GM12878 (cell line): ENCODE data around the gene TMEM94. TPM values are rescaled to one million over a fixed set of nuclear protein-coding genes. Genes with fewer than 3 reads are reported as not detected.

Experiments
- ASH2L ChIP-seq: fragments of 300-600, 200-600 bp; sonication (generic); IDR thresholded peaks from 2 replicates; pipeline ENCODE4 v1.6.1; 2017; ENCODE audit warnings: low read depth, mild to moderate bottlenecking, borderline replicate concordance
- MEF2B ChIP-seq: fragments of 450-650 bp; IDR thresholded peaks from 2 replicates; pipeline ENCODE4 v1.6.1; 2018; ENCODE audit warnings: mild to moderate bottlenecking, moderate library complexity; ENCODE audit not compliant: partially characterized antibody, poor library complexity, severe bottlenecking
- MTA2 ChIP-seq: fragments of 450-650 bp; IDR thresholded peaks from 2 replicates; pipeline ENCODE4 v1.6.1; 2016; ENCODE audit warnings: low read depth, mild to moderate bottlenecking, moderate library complexity
- NRF1 ChIP-seq: conservative IDR thresholded peaks from 2 replicates; pipeline ENCODE4 v1.6.1; 2011; ENCODE audit warnings: mild to moderate bottlenecking, low read depth, low read length, improper control_type of control experiment
- STAT3 ChIP-seq: IDR thresholded peaks from 2 replicates; pipeline ENCODE4 v1.6.1; 2011; ENCODE audit warnings: low read depth, low read length, improper control_type of control experiment
- YY1 ChIP-seq: IDR thresholded peaks from 2 replicates; pipeline ENCODE4 v1.6.1; 2011; ENCODE audit warnings: low read depth, mild to moderate bottlenecking, low read length
- ZBED1 ChIP-seq: IDR thresholded peaks from 2 replicates; pipeline ENCODE4 v1.6.1; 2016; ENCODE audit warnings: borderline replicate concordance
- polyA plus RNA-seq, 11 experiments: library from polyadenylated mRNA; depleted of rRNA in 4 of 11; unstranded in 6 of 11; stranded (reverse) in 5 of 11; fragments of >200 nt; fragmentation: Nextera tagmentation in 4 of 11; fragmentation: Illumina TruSeq in 1 of 11; extraction: Ambion mirVana in 4 of 11; extraction: Trizol in 1 of 11; gene quantifications; 1 replicate in 1 of 11; 2 replicates in 10 of 11; pipeline versions ENCODE4 v1.2.1 to v1.2.3, GENCODE V29; 2011 to 2016; ENCODE audit warnings: inconsistent platforms in 2 of 11, missing spikeins in 2 of 11, low read depth in 1 of 11
- total RNA-seq, 4 experiments: library from RNA; depleted of rRNA in 3 of 4; stranded (reverse); fragments of >200 nt in 3 of 4; fragmentation: Illumina TruSeq in 1 of 4; extraction: Trizol in 1 of 4; gene quantifications; 2 replicates each; pipeline versions ENCODE4 v1.2.1 to v1.2.3, GENCODE V29; 2013 to 2021
- TF ChIP-seq, protein P1 (sequence below): fragments of 150-350 bp; IDR thresholded peaks from 2 replicates; pipeline ENCODE4 v1.6.1; 2014; ENCODE audit warnings: mild to moderate bottlenecking, low read depth, low read length
- TF ChIP-seq, protein P2 (sequence below): fragments of 450-650 bp; IDR thresholded peaks from 2 replicates; pipeline ENCODE4 v1.6.1; 2016; ENCODE audit warnings: mild to moderate bottlenecking
- TF ChIP-seq, protein P3 (sequence below): fragments of 150-350 bp; IDR thresholded peaks from 2 replicates; pipeline ENCODE4 v1.6.1; 2016; ENCODE audit warnings: low read depth, low read length
- TF ChIP-seq, protein P4 (sequence below): fragments of 450-650 bp; IDR thresholded peaks from 2 replicates; pipeline ENCODE4 v1.6.1; 2016; ENCODE audit warnings: mild to moderate bottlenecking, moderate library complexity, borderline replicate concordance

The TMEM94 gene
- total and polyA plus RNA-seq, 10 of the 15 experiments (the other 5 are each of a cell fraction or from before 2014, with no cell fraction given) = 0.31 to 70.7 (median 24.4) TPM

DNA sequence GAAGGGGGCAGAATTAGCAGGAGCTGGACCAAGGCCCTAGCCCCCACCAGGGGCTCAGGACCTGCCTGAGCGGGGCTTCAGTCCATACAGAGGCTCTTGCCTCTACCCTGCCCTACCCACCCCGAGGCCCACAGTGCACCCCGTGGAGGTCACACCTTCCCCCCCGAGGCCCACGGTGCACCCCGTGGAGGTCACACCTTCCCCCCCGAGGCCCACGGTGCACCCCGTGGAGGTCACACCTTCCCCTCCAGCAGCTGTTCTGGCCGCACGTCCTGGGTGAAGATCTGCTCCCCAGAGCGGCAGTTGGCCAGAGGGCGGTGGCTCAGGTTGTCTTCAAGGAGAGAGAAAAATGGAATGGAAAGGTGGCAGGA is 47.5 kb downstream of the TMEM94 start (continued):
- TF ChIP-seq, protein P1, sequence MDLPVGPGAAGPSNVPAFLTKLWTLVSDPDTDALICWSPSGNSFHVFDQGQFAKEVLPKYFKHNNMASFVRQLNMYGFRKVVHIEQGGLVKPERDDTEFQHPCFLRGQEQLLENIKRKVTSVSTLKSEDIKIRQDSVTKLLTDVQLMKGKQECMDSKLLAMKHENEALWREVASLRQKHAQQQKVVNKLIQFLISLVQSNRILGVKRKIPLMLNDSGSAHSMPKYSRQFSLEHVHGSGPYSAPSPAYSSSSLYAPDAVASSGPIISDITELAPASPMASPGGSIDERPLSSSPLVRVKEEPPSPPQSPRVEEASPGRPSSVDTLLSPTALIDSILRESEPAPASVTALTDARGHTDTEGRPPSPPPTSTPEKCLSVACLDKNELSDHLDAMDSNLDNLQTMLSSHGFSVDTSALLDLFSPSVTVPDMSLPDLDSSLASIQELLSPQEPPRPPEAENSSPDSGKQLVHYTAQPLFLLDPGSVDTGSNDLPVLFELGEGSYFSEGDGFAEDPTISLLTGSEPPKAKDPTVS = no peak
- TF ChIP-seq STAT3 = no peak
- TF ChIP-seq ZBED1 = no peak
- TF ChIP-seq YY1 = no peak
- no peak for TF ChIP-seq ASH2L
- TF ChIP-seq MEF2B = no peak
- TF ChIP-seq, protein P2, sequence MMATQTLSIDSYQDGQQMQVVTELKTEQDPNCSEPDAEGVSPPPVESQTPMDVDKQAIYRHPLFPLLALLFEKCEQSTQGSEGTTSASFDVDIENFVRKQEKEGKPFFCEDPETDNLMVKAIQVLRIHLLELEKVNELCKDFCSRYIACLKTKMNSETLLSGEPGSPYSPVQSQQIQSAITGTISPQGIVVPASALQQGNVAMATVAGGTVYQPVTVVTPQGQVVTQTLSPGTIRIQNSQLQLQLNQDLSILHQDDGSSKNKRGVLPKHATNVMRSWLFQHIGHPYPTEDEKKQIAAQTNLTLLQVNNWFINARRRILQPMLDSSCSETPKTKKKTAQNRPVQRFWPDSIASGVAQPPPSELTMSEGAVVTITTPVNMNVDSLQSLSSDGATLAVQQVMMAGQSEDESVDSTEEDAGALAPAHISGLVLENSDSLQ = no peak
- TF ChIP-seq NRF1 = no peak
- TF ChIP-seq MTA2 = no peak
- TF ChIP-seq, protein P3, sequence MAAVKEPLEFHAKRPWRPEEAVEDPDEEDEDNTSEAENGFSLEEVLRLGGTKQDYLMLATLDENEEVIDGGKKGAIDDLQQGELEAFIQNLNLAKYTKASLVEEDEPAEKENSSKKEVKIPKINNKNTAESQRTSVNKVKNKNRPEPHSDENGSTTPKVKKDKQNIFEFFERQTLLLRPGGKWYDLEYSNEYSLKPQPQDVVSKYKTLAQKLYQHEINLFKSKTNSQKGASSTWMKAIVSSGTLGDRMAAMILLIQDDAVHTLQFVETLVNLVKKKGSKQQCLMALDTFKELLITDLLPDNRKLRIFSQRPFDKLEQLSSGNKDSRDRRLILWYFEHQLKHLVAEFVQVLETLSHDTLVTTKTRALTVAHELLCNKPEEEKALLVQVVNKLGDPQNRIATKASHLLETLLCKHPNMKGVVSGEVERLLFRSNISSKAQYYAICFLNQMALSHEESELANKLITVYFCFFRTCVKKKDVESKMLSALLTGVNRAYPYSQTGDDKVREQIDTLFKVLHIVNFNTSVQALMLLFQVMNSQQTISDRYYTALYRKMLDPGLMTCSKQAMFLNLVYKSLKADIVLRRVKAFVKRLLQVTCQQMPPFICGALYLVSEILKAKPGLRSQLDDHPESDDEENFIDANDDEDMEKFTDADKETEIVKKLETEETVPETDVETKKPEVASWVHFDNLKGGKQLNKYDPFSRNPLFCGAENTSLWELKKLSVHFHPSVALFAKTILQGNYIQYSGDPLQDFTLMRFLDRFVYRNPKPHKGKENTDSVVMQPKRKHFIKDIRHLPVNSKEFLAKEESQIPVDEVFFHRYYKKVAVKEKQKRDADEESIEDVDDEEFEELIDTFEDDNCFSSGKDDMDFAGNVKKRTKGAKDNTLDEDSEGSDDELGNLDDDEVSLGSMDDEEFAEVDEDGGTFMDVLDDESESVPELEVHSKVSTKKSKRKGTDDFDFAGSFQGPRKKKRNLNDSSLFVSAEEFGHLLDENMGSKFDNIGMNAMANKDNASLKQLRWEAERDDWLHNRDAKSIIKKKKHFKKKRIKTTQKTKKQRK = no peak
- TF ChIP-seq, protein P4, sequence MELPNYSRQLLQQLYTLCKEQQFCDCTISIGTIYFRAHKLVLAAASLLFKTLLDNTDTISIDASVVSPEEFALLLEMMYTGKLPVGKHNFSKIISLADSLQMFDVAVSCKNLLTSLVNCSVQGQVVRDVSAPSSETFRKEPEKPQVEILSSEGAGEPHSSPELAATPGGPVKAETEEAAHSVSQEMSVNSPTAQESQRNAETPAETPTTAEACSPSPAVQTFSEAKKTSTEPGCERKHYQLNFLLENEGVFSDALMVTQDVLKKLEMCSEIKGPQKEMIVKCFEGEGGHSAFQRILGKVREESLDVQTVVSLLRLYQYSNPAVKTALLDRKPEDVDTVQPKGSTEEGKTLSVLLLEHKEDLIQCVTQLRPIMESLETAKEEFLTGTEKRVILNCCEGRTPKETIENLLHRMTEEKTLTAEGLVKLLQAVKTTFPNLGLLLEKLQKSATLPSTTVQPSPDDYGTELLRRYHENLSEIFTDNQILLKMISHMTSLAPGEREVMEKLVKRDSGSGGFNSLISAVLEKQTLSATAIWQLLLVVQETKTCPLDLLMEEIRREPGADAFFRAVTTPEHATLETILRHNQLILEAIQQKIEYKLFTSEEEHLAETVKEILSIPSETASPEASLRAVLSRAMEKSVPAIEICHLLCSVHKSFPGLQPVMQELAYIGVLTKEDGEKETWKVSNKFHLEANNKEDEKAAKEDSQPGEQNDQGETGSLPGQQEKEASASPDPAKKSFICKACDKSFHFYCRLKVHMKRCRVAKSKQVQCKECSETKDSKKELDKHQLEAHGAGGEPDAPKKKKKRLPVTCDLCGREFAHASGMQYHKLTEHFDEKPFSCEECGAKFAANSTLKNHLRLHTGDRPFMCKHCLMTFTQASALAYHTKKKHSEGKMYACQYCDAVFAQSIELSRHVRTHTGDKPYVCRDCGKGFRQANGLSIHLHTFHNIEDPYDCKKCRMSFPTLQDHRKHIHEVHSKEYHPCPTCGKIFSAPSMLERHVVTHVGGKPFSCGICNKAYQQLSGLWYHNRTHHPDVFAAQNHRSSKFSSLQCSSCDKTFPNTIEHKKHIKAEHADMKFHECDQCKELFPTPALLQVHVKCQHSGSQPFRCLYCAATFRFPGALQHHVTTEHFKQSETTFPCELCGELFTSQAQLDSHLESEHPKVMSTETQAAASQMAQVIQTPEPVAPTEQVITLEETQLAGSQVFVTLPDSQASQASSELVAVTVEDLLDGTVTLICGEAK = no peak
- TF ChIP-seq, all 136 proteins: peak for 0
